Esophagus squamous epithelium (tissue), 4 donors: Measurements from ENCODE around the gene RABEP2.

ENCODE experiments used
- POLR2A ChIP-seq, 4 donors: fragments of 450-650 bp; IDR thresholded peaks; one replicate each; pipeline ENCODE4 v1.6.1; 2017; ENCODE audit warnings: antibody characterized with exemption in 4 of 4, mild to moderate bottlenecking in 4 of 4, moderate library complexity in 3 of 4
- TF ChIP-seq, protein P1 (sequence below), 6 experiments: fragments of 450-650 bp in 4 of 6; fragments of 200-600 bp in 2 of 6; sonication (generic) in 2 of 6; IDR thresholded peaks; one replicate each; pipeline ENCODE4 v1.5.1; 2016 to 2019; ENCODE audit warnings: antibody characterized with exemption in 6 of 6, mild to moderate bottlenecking in 4 of 6, moderate library complexity in 4 of 6

DNA sequence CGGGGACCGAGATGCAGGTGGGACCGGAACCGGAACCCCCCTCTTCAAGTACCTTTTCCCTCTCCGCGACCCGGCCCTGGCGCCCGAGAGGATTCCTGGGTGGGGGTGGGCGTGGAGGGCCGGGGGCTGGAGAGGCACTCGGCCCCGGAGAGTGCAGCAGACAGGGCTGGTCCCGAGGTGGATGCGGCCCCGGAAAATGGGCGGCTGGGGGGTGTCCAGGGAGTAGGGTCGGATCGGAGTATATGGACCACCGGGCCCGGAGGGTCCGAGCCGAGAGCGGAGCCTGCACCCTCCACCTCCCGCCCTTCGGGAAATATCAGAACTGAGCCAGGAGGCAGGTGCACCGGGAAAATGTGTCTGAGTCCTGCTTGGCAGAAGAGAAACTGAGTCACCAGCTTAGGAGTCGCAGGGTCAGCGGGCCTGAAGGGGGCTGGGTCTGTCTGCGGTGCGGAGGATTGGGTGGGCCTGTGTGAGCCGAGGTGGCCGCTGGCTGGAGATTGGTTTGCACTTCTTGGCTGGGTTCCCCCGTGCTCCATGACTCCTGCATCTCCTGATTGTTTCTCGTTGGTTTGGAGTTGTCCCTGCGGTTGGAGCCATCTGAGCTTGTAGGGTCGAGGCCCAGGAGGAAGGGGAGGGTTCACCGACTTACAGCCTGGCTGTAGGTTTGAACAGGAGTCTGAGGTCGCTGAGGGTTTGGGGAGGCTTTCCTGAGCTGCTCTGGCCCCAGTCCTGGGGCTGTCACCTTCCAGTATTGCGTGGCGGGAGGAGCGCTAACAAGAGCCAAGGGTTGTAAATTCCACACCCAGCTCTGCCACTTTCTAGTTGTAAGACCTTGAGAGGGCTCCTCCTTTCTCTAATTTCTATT lies 60.9 kb downstream of the RABEP2 start:
- TF ChIP-seq, protein P1, sequence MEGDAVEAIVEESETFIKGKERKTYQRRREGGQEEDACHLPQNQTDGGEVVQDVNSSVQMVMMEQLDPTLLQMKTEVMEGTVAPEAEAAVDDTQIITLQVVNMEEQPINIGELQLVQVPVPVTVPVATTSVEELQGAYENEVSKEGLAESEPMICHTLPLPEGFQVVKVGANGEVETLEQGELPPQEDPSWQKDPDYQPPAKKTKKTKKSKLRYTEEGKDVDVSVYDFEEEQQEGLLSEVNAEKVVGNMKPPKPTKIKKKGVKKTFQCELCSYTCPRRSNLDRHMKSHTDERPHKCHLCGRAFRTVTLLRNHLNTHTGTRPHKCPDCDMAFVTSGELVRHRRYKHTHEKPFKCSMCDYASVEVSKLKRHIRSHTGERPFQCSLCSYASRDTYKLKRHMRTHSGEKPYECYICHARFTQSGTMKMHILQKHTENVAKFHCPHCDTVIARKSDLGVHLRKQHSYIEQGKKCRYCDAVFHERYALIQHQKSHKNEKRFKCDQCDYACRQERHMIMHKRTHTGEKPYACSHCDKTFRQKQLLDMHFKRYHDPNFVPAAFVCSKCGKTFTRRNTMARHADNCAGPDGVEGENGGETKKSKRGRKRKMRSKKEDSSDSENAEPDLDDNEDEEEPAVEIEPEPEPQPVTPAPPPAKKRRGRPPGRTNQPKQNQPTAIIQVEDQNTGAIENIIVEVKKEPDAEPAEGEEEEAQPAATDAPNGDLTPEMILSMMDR (IDR thresholded peaks at IDR 0.05) = no peak
- no peak for TF ChIP-seq POLR2A (IDR thresholded peaks at IDR 0.05)
